HG03575 (cell line): ENCODE measurements around the gene GPHN.

Source experiments
- ATAC-seq: cut with Tn5 transposase; IDR thresholded peaks from one replicate; pipeline ENCODE4 v1.9.1; 2021; ENCODE audit not compliant: unreplicated experiment, insufficient number of reproducible peaks, low FRiP score; ENCODE audit errors: extremely low read depth

GPHN gene

DNA sequence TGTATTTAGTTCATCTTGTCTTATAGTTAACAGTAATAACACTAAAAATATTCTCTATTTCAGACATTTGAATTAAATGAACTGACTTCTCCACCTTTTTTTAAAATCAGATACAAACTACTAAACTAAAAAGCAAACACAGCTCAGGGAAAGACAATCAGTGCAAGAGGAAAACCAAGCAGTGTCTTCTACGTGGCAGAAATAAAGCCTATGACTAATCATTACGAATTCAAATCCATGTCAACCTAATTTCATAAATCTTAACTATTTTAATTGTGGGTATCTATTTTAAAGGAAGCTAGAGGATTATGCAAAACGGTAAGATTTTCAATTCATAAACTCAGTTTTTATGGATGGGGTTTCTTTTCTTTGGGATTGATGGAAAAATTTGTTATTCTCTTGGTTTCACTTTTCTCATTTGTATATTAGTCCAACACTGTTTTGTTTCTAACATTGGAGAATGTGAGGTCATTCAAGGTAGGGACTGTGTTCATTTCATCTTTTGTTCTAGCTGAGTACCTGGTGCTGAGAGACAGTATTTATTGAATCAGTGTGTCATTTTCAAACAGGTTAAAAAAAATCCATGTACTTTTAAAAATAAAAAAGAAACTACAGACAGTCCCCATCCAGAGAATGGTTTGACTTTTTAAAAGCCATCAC, 720.5 kb downstream of the GPHN start:
- ATAC-seq = no peak
